ENCODE measurements around the gene TIA1.
"Not testable (repeated sequence)": the region's sequence is repeated elsewhere in the genome, so short reads cannot be mapped to it uniquely, and the experiment has no call there.

TIA1 gene

GRCh38 chr2:70248181-70248847, at the start of gene TIA1:
TSS of gene TIA1 (minus strand) at chr2:70248628. CDS start at chr2:70248430, 198 bp downstream.
- DNase-seq (ENCODE audit: low spot score), result peak; percentile 94

- not testable (repeated sequence) for DNase-seq (ENCODE audit: low spot score)
These were observed 49.4 kb upstream of the TIA1 start for GRCh38 chr2:70297828-70298227.

- DNase-seq (ENCODE audit: low spot score), result no peak
These were observed 35.2 kb upstream of the TIA1 start for GRCh38 chr2:70283500-70284191.

GRCh38 chr2:70282439-70282838, 34.0 kb upstream of the TIA1 start:
- DNase-seq (ENCODE audit: low spot score), result no peak

GRCh38 chr2:70280242-70280798, 31.9 kb upstream of the TIA1 start:
- no peak for DNase-seq (ENCODE audit: low spot score)

- no peak for DNase-seq (ENCODE audit: low spot score)
These were observed 21.9 kb upstream of the TIA1 start for GRCh38 chr2:70270323-70270722.

GRCh38 chr2:70269422-70270302, 21.2 kb upstream of the TIA1 start:
- DNase-seq (ENCODE audit: low spot score), result peak; percentile 42

- not testable (repeated sequence) for DNase-seq (ENCODE audit: low spot score)
These were observed 18.5 kb upstream of the TIA1 start for GRCh38 chr2:70266925-70267324.

- DNase-seq (ENCODE audit: low spot score), result no peak
These were observed 13.1 kb upstream of the TIA1 start for GRCh38 chr2:70261501-70261900.

GRCh38 chr2:70258532-70258875, 10.1 kb upstream of the TIA1 start:
- peak; percentile 51 for DNase-seq (ENCODE audit: low spot score)

- DNase-seq (ENCODE audit: low spot score), result no peak
These were observed 7.3 kb upstream of the TIA1 start for GRCh38 chr2:70255637-70256314.

- DNase-seq (ENCODE audit: low spot score), result no peak
These were observed 2.0 kb upstream of the TIA1 start for GRCh38 chr2:70250434-70250833.

- no peak for DNase-seq (ENCODE audit: low spot score)
These were observed 856 bp downstream of the TIA1 start for GRCh38 chr2:70247364-70248180.

GRCh38 chr2:70243806-70244584, 4.4 kb downstream of the TIA1 start:
- DNase-seq (ENCODE audit: low spot score), result no peak

GRCh38 chr2:70242552-70242951, 5.9 kb downstream of the TIA1 start:
- DNase-seq (ENCODE audit: low spot score), result no peak

GRCh38 chr2:70241340-70241739, 7.1 kb downstream of the TIA1 start:
- DNase-seq (ENCODE audit: low spot score), result no peak

- DNase-seq (ENCODE audit: low spot score), result no peak
These were observed 7.8 kb downstream of the TIA1 start for GRCh38 chr2:70240599-70240998.

- DNase-seq (ENCODE audit: low spot score), result no peak
These were observed 14.5 kb downstream of the TIA1 start for GRCh38 chr2:70233926-70234325.

- no peak for DNase-seq (ENCODE audit: low spot score)
These were observed 21.6 kb downstream of the TIA1 start for GRCh38 chr2:70226781-70227180.

- not testable (repeated sequence) for DNase-seq (ENCODE audit: low spot score)
These were observed 25.1 kb downstream of the TIA1 start for GRCh38 chr2:70223305-70223704.

Measured in HuH-7 (cell line).